ENCODE results near the gene CMYA5. TPM values are rescaled to one million over a fixed set of nuclear protein-coding genes. Genes with fewer than 3 reads are reported as not detected.
"Not testable (repeated sequence)": the region's sequence is repeated elsewhere in the genome, so short reads cannot be mapped to it uniquely, and the experiment has no call there.

The CMYA5 gene
- total RNA-seq, 1 donor from 2014 or later, result 2.0 TPM

- DNase-seq (no peak), ATAC-seq (no peak)
- no peaks in the 10 kb centered on the region for H3K27me3 ChIP-seq (ENCODE audit: low read depth)
- no peak for TF ChIP-seq CTCF (IDR thresholded peaks at IDR 0.05)
- intact Hi-C loops (cut with DNase I), result no loop called here
- H3K4me1 ChIP-seq, result no peaks in the 10 kb centered on the region
- H3K9me3 ChIP-seq, result no peaks in the 10 kb centered on the region
- H3K4me3 ChIP-seq, result no peak overlapping the region
- peaks cover 44% of the 10 kb centered on the region for H3K36me3 ChIP-seq
- no peak overlapping the region for H3K27ac ChIP-seq
These were observed 26.4 kb upstream of the CMYA5 start for GRCh38 chr5:79663212-79663611.

GRCh38 chr5:79666758-79667157, 22.9 kb upstream of the CMYA5 start:
- no peak overlapping the region for H3K27ac ChIP-seq

GRCh38 chr5:79672392-79672791, 17.2 kb upstream of the CMYA5 start:
- H3K36me3 ChIP-seq, result peaks cover 77% of the 10 kb centered on the region
- no peak overlapping the region for H3K27ac ChIP-seq
- no peaks in the 10 kb centered on the region for H3K9me3 ChIP-seq
- no peak overlapping the region for H3K4me3 ChIP-seq
- ATAC-seq (no peak), DNase-seq (no peak)
- H3K27me3 ChIP-seq (ENCODE audit: low read depth), result no peaks in the 10 kb centered on the region
- no peaks in the 10 kb centered on the region for H3K4me1 ChIP-seq
- intact Hi-C loops (cut with DNase I), result no loop called here
- TF ChIP-seq CTCF (IDR thresholded peaks at IDR 0.05), result no peak

More at GRCh38 chr5:79666758-79667157, 22.9 kb upstream of the CMYA5 start:
- no peak for DNase-seq
- Histone ChIP-seq H3K9me3 (no peaks in the 10 kb centered on the region), H3K4me3 (no peak overlapping the region), H3K4me1 (no peaks in the 10 kb centered on the region), H3K36me3 (peaks cover 57% of the 10 kb centered on the region), H3K27me3 (ENCODE audit: low read depth) (no peaks in the 10 kb centered on the region)
- TF ChIP-seq CTCF (IDR thresholded peaks at IDR 0.05), result no peak
- intact Hi-C loops (cut with DNase I), result no loop called here
- ATAC-seq, result no peak

- intact Hi-C loops (cut with DNase I); H3K27me3 ChIP-seq (ENCODE audit: low read depth); H3K27ac ChIP-seq; H3K9me3 ChIP-seq; H3K4me3 ChIP-seq; DNase-seq; H3K4me1 ChIP-seq; ATAC-seq: not testable (repeated sequence)
- peaks cover 88% of the 10 kb centered on the region for H3K36me3 ChIP-seq
These were observed 13.3 kb upstream of the CMYA5 start for GRCh38 chr5:79676354-79676753.

- H3K27me3 ChIP-seq (ENCODE audit: low read depth); H3K4me1 ChIP-seq; ATAC-seq; H3K9me3 ChIP-seq; H3K4me3 ChIP-seq; DNase-seq; H3K27ac ChIP-seq; intact Hi-C loops (cut with DNase I): not testable (repeated sequence)
- peaks cover 77% of the 10 kb centered on the region for H3K36me3 ChIP-seq
These were observed 7.5 kb upstream of the CMYA5 start for GRCh38 chr5:79682102-79682501.

- no peak overlapping the region for H3K27ac ChIP-seq
- H3K36me3 ChIP-seq, result peaks cover 50% of the 10 kb centered on the region
- ATAC-seq, result no peak
- H3K4me1 ChIP-seq, result peaks cover 6% of the 10 kb centered on the region
- H3K9me3 ChIP-seq, result no peaks in the 10 kb centered on the region
- no peaks in the 10 kb centered on the region for H3K27me3 ChIP-seq (ENCODE audit: low read depth)
- intact Hi-C loops (cut with DNase I), result no loop called here
- TF ChIP-seq CTCF (IDR thresholded peaks at IDR 0.05), result no peak
- DNase-seq, result no peak
- H3K4me3 ChIP-seq, result no peak overlapping the region
These were observed 4.9 kb upstream of the CMYA5 start for GRCh38 chr5:79684782-79685181.

GRCh38 chr5:79685627-79686026, 4.0 kb upstream of the CMYA5 start:
- H3K27ac ChIP-seq, result no peak overlapping the region
- intact Hi-C loops (cut with DNase I), result no loop called here
- H3K9me3 ChIP-seq, result no peaks in the 10 kb centered on the region
- no peaks in the 10 kb centered on the region for H3K27me3 ChIP-seq (ENCODE audit: low read depth)
- H3K36me3 ChIP-seq, result peaks cover 41% of the 10 kb centered on the region
- ATAC-seq (no peak), DNase-seq (no peak)
- TF ChIP-seq CTCF (IDR thresholded peaks at IDR 0.05), result no peak
- H3K4me1 ChIP-seq, result peaks cover 6% of the 10 kb centered on the region
- H3K4me3 ChIP-seq, result no peak overlapping the region
